ENCODE data around the gene ZNF280A.

The ZNF280A gene

GRCh38 chr22:22465782-22466181 lies 54.3 kb downstream of the ZNF280A start:
- DNase-seq, result no peak

- DNase-seq, result no peak
These were observed 54.9 kb downstream of the ZNF280A start for GRCh38 chr22:22465094-22465602.

GRCh38 chr22:22464541-22465054 lies 55.5 kb downstream of the ZNF280A start:
- no peak for DNase-seq

- peak; percentile 76 for DNase-seq
These were observed 56.1 kb downstream of the ZNF280A start for GRCh38 chr22:22463855-22464540.
